A172 (cell line): ENCODE results near the gene RPL41. TPM values are rescaled to one million over a fixed set of nuclear protein-coding genes. Genes with fewer than 3 reads are reported as not detected.
A peak's percentile ranks its signal among the peaks of the same experiment; 100 is the strongest.
"Not testable (repeated sequence)": the region's sequence is repeated elsewhere in the genome, so short reads cannot be mapped to it uniquely, and the experiment has no call there.

Source experiments
- DNase-seq: peaks from one replicate; pipeline ENCODE4 v3.0.0-alpha.2; 2015; ENCODE audit warnings: low spot score
- total RNA-seq: library from RNA; depleted of rRNA; stranded (reverse); fragments of >200 nt; shearing (Covaris generic); gene quantifications from 2 replicates; pipeline ENCODE4 v1.2.3, GENCODE V29; 2014; rRNA removed

RPL41 gene
- total RNA-seq, result 1,898 and 3,438 TPM in 2 replicates

GRCh38 chr12:56116267-56117081 lies at the start of gene RPL41:
TSS of gene RPL41 (plus strand) at chr12:56116633.
- DNase-seq, result peak; percentile 89

GRCh38 chr12:56071648-56072047 lies 44.8 kb upstream of the RPL41 start:
- DNase-seq, result no peak

GRCh38 chr12:56074396-56074795 lies 42.0 kb upstream of the RPL41 start:
- DNase-seq, result no peak

GRCh38 chr12:56077966-56078365 lies 38.5 kb upstream of the RPL41 start:
- DNase-seq, result not testable (repeated sequence)

GRCh38 chr12:56078427-56078826 lies 38.0 kb upstream of the RPL41 start:
- DNase-seq, result no peak

- DNase-seq, result peak; percentile 73
Observed at GRCh38 chr12:56078931-56079722, 37.3 kb upstream of the RPL41 start.

- DNase-seq, result peak; percentile 74
Observed at GRCh38 chr12:56079723-56080555, 36.5 kb upstream of the RPL41 start, which contains the start of gene ERBB3. TSS of gene ERBB3 (plus strand) at chr12:56080165. CDS start at chr12:56080301, 136 bp downstream.

- DNase-seq, result no peak
Observed at GRCh38 chr12:56080556-56081138, 35.8 kb upstream of the RPL41 start.

- no peak for DNase-seq
Observed at GRCh38 chr12:56081393-56082347, 34.8 kb upstream of the RPL41 start.

GRCh38 chr12:56082382-56082781 lies 34.1 kb upstream of the RPL41 start:
- no peak for DNase-seq

- no peak for DNase-seq
Observed at GRCh38 chr12:56082967-56083366, 33.5 kb upstream of the RPL41 start.

GRCh38 chr12:56084958-56085543 lies 31.4 kb upstream of the RPL41 start:
- DNase-seq, result no peak

- DNase-seq, result no peak
Observed at GRCh38 chr12:56086096-56086495, 30.3 kb upstream of the RPL41 start.

- no peak for DNase-seq
Observed at GRCh38 chr12:56086608-56087007, 29.8 kb upstream of the RPL41 start.

- DNase-seq, result peak; percentile 27
Observed at GRCh38 chr12:56087220-56087619, 29.2 kb upstream of the RPL41 start.

- DNase-seq, result no peak
Observed at GRCh38 chr12:56097738-56098137, 18.7 kb upstream of the RPL41 start.

GRCh38 chr12:56098592-56098991 lies 17.8 kb upstream of the RPL41 start:
- no peak for DNase-seq

GRCh38 chr12:56099787-56100186 lies 16.6 kb upstream of the RPL41 start:
- DNase-seq, result no peak

GRCh38 chr12:56101045-56101444 lies 15.4 kb upstream of the RPL41 start:
- no peak for DNase-seq

- DNase-seq, result no peak
Observed at GRCh38 chr12:56102683-56103065, 13.8 kb upstream of the RPL41 start.
